Ascending aorta (tissue), 2 donors: ENCODE measurements around the gene MAPT. TPM values are rescaled to one million over a fixed set of nuclear protein-coding genes. Genes with fewer than 3 reads are reported as not detected.

Source experiments
- DNase-seq, 2 donors: peaks; one replicate each; pipeline ENCODE4 v3.0.0-alpha.2; 2019; ENCODE audit warnings: low spot score in 2 of 2
- H3K27ac ChIP-seq, 2 donors: fragments of 200-600 bp; sonication (generic); one replicate each; pipeline ENCODE4 v1.5.1; 2016 to 2017; ENCODE audit warnings: mild to moderate bottlenecking in 1 of 2
- H3K27me3 ChIP-seq: fragments of 200-600 bp; sonication (generic); one replicate; pipeline ENCODE4 v1.5.1; 2017
- H3K36me3 ChIP-seq, 2 donors: fragments of 200-600 bp; sonication (generic); one replicate each; pipeline ENCODE4 v1.5.1; 2016
- H3K4me1 ChIP-seq, 2 donors: fragments of 200-600 bp; sonication (generic); one replicate each; pipeline ENCODE4 v1.5.1; 2016 to 2017; ENCODE audit warnings: mild to moderate bottlenecking in 1 of 2
- H3K4me3 ChIP-seq, 2 donors: fragments of 200-600 bp; sonication (generic); one replicate each; pipeline ENCODE4 v1.5.1; 2016 to 2017; ENCODE audit warnings: mild to moderate bottlenecking in 1 of 2
- H3K9me3 ChIP-seq, 2 donors: fragments of 200-600 bp; sonication (generic); one replicate each; pipeline ENCODE4 v1.5.1; 2016
- CTCF ChIP-seq, 3 experiments: fragments of 200-600 bp in 2 of 3; fragments of 450-650 bp in 1 of 3; sonication (generic) in 2 of 3; IDR thresholded peaks; one replicate each; pipeline ENCODE4 v1.5.1; 2016 to 2019; ENCODE audit warnings: antibody characterized with exemption in 3 of 3, mild to moderate bottlenecking in 1 of 3, moderate library complexity in 1 of 3
- intact Hi-C: fragments of 100-400 bp; cut with DNase I; formaldehyde crosslinking; loops from one replicate; pipeline ENCODE4 v1.15.1; 2023
- total RNA-seq: library from RNA; depleted of rRNA; stranded (reverse); fragments of >200 nt; gene quantifications from one replicate; pipeline ENCODE4 v1.1.0, GENCODE V29; 2016

The MAPT gene
- total RNA-seq, 1 donor from 2014 or later: 0.32 TPM

- H3K4me3 ChIP-seq: no peak overlapping the region
- H3K36me3 ChIP-seq: peaks cover 22 to 72% of the 10 kb centered on the region in 2 donors
- no peak overlapping the region for H3K27ac ChIP-seq
- H3K9me3 ChIP-seq: no peaks in the 10 kb centered on the region
- no peak for DNase-seq
- TF ChIP-seq CTCF (IDR thresholded peaks at IDR 0.05): no peak
- H3K27me3 ChIP-seq: no peaks in the 10 kb centered on the region
- peaks cover 0 to 4% of the 10 kb centered on the region in 2 donors for H3K4me1 ChIP-seq
- intact Hi-C loops: no loop called here
Observed at GRCh38 chr17:46046957-46047356, 152.6 kb downstream of the MAPT start.

- no peaks in the 10 kb centered on the region for H3K27me3 ChIP-seq
- no peaks in the 10 kb centered on the region for H3K9me3 ChIP-seq
- no peak for DNase-seq
- TF ChIP-seq CTCF (IDR thresholded peaks at IDR 0.05): no peak
- peaks cover 0 to 4% of the 10 kb centered on the region in 2 donors for H3K4me1 ChIP-seq
- intact Hi-C loops: no loop called here
- H3K36me3 ChIP-seq: peaks cover 22 to 67% of the 10 kb centered on the region in 2 donors
- H3K27ac ChIP-seq: no peak overlapping the region
- H3K4me3 ChIP-seq: no peak overlapping the region
Observed at GRCh38 chr17:46047398-46047797, 153.0 kb downstream of the MAPT start.

GRCh38 chr17:46047856-46048255 is 153.5 kb downstream of the MAPT start:
- intact Hi-C loops: no loop called here
- no peaks in the 10 kb centered on the region for H3K27me3 ChIP-seq
- no peaks in the 10 kb centered on the region for H3K9me3 ChIP-seq
- H3K27ac ChIP-seq: no peak overlapping the region
- TF ChIP-seq CTCF (IDR thresholded peaks at IDR 0.05): no peak
- DNase-seq: no peak
- peaks cover 0 to 4% of the 10 kb centered on the region in 2 donors for H3K4me1 ChIP-seq
- H3K4me3 ChIP-seq: no peak overlapping the region
- peaks cover 22 to 64% of the 10 kb centered on the region in 2 donors for H3K36me3 ChIP-seq

GRCh38 chr17:46049656-46050055 is 155.3 kb downstream of the MAPT start:
- Histone ChIP-seq H3K27ac (no peak overlapping the region), H3K27me3 (no peaks in the 10 kb centered on the region), H3K9me3 (no peaks in the 10 kb centered on the region), H3K4me3 (no peak overlapping the region), H3K4me1 (no peaks in the 10 kb centered on the region), H3K36me3 (peaks cover 22 to 59% of the 10 kb centered on the region in 2 donors)
- intact Hi-C loops: no loop called here
- TF ChIP-seq CTCF (IDR thresholded peaks at IDR 0.05): no peak
- no peak for DNase-seq

- intact Hi-C loops: no loop called here
- no peak for TF ChIP-seq CTCF (IDR thresholded peaks at IDR 0.05)
- Histone ChIP-seq H3K4me3 (no peak overlapping the region), H3K9me3 (no peaks in the 10 kb centered on the region), H3K27ac (no peak overlapping the region), H3K36me3 (peaks cover 13 to 22% of the 10 kb centered on the region in 2 donors), H3K4me1 (no peaks in the 10 kb centered on the region), H3K27me3 (no peaks in the 10 kb centered on the region)
- no peak for DNase-seq
Observed at GRCh38 chr17:46053911-46054534, 159.7 kb downstream of the MAPT start.
